OCI-LY1 (cell line): ENCODE measurements around the gene VEGFB.

Source experiments
- H2AFZ ChIP-seq: fragments of 200-600 bp; sonication (generic), shearing (Covaris generic); 2 replicates; pipeline ENCODE4 v1.6.0; 2014; ENCODE audit warnings: antibody characterized with exemption, mild to moderate bottlenecking, low read length
- H3F3A ChIP-seq: fragments of 200-600 bp; sonication (generic), shearing (Covaris generic); 2 replicates; pipeline ENCODE4 v1.6.0; 2014; ENCODE audit warnings: mild to moderate bottlenecking, antibody characterized with exemption, low read length, moderate library complexity; ENCODE audit not compliant: insufficient read depth
- H3K27ac ChIP-seq: fragments of 200-600 bp; sonication (generic); 2 replicates; pipeline ENCODE4 v1.5.1; 2014; ENCODE audit warnings: low read length, mixed run types, mild to moderate bottlenecking, low read depth; ENCODE audit not compliant: poor library complexity, severe bottlenecking
- H3K27me3 ChIP-seq: fragments of 200-600 bp; sonication (generic); 2 replicates; pipeline ENCODE4 v1.6.0; 2014; ENCODE audit warnings: antibody characterized with exemption, mild to moderate bottlenecking, low read length, moderate library complexity; ENCODE audit not compliant: insufficient read depth
- H3K36me3 ChIP-seq: fragments of 200-600 bp; sonication (generic); 2 replicates; pipeline ENCODE4 v1.6.1; 2014; ENCODE audit warnings: mild to moderate bottlenecking, antibody characterized with exemption, low read length, moderate library complexity, mixed read lengths; ENCODE audit not compliant: insufficient read depth
- H3K4me1 ChIP-seq: fragments of 200-600 bp; sonication (generic); 2 replicates; pipeline ENCODE4 v1.5.1; 2014; ENCODE audit warnings: mild to moderate bottlenecking, low read length, moderate library complexity; ENCODE audit not compliant: insufficient read depth, severe bottlenecking
- H3K4me2 ChIP-seq: fragments of 200-600 bp; sonication (generic), shearing (Covaris generic); 2 replicates; pipeline ENCODE4 v1.6.1; 2014; ENCODE audit warnings: low read length
- H3K4me3 ChIP-seq: fragments of 200-600 bp; sonication (generic); 2 replicates; pipeline ENCODE4 v1.5.1; 2014; ENCODE audit warnings: low read length, low read depth, mild to moderate bottlenecking, mixed read lengths; ENCODE audit not compliant: poor library complexity, severe bottlenecking
- H3K79me2 ChIP-seq: fragments of 200-600 bp; shearing (Covaris generic); 2 replicates; pipeline ENCODE4 v1.6.1; 2016; ENCODE audit warnings: mixed run types, low read length, mixed read lengths; ENCODE audit not compliant: insufficient read depth
- H3K9ac ChIP-seq: fragments of 200-600 bp; sonication (generic), shearing (Covaris generic); 2 replicates; pipeline ENCODE4 v1.6.1; 2014; ENCODE audit warnings: mild to moderate bottlenecking, low read length, mixed read lengths
- H3K9me2 ChIP-seq: fragments of 200-600 bp; sonication (generic), shearing (Covaris generic); 2 replicates; pipeline ENCODE4 v1.6.1; 2014; ENCODE audit warnings: low read depth, mild to moderate bottlenecking, low read length, mixed read lengths
- H3K9me3 ChIP-seq: fragments of 200-600 bp; shearing (Covaris generic); 2 replicates; pipeline ENCODE4 v1.6.1; 2014; ENCODE audit warnings: low read length, mixed read lengths
- H4K20me1 ChIP-seq: fragments of 200-600 bp; sonication (generic), shearing (Covaris generic); 2 replicates; pipeline ENCODE4 v1.6.0; 2016; ENCODE audit warnings: mild to moderate bottlenecking, low read length; ENCODE audit not compliant: insufficient read depth
- EZH2 ChIP-seq: fragments of 200-600 bp; sonication (generic), shearing (Covaris generic); IDR thresholded peaks from 2 replicates; pipeline ENCODE4 v1.8.0; 2017; ENCODE audit warnings: borderline replicate concordance, mixed run types, mild to moderate bottlenecking, antibody characterized with exemption, low read length, moderate library complexity, mixed read lengths
- TF ChIP-seq, protein P1 (sequence below): fragments of 200-600 bp; sonication (generic), shearing (Covaris generic); IDR thresholded peaks from 2 replicates; pipeline ENCODE4 v1.5.1; 2017; ENCODE audit warnings: mild to moderate bottlenecking, antibody characterized with exemption, low read length, moderate library complexity, mixed read lengths

VEGFB gene

DNA sequence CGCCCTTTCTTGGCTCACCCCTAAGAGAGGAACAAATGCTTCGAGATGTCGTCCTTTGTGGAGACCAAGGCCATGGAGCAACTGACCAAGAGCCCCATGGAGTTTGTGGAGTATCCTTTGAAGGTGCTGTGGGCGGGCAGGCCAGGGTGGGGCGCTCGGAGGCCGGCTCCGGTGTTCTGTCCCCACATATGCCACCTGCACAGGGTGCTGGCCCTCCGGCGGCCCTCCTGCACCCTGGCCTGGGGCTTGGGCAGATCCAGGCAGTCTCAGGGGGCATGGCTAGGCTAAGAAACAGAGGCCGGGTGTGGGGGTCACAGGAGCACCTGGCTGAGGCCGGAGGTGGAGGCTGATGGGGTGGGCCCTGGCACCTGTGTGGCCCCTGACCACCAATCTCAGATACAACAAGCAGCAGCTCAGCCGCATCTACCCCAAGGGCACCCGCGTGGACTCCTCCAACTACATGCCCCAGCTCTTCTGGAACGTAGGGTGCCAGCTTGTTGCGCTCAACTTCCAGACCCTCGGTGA lies 27.2 kb downstream of the VEGFB start:
- TF ChIP-seq, protein P1, sequence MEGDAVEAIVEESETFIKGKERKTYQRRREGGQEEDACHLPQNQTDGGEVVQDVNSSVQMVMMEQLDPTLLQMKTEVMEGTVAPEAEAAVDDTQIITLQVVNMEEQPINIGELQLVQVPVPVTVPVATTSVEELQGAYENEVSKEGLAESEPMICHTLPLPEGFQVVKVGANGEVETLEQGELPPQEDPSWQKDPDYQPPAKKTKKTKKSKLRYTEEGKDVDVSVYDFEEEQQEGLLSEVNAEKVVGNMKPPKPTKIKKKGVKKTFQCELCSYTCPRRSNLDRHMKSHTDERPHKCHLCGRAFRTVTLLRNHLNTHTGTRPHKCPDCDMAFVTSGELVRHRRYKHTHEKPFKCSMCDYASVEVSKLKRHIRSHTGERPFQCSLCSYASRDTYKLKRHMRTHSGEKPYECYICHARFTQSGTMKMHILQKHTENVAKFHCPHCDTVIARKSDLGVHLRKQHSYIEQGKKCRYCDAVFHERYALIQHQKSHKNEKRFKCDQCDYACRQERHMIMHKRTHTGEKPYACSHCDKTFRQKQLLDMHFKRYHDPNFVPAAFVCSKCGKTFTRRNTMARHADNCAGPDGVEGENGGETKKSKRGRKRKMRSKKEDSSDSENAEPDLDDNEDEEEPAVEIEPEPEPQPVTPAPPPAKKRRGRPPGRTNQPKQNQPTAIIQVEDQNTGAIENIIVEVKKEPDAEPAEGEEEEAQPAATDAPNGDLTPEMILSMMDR, result no peak
- TF ChIP-seq EZH2, result no peak
- H3K27me3 ChIP-seq, result no peaks in the 10 kb centered on the region
- no peak overlapping the region for H3K4me3 ChIP-seq
- no peak overlapping the region for H3K9ac ChIP-seq
- H3K9me2 ChIP-seq, result no peaks in the 10 kb centered on the region
- H3K27ac ChIP-seq, result no peak overlapping the region
- H4K20me1 ChIP-seq, result no peaks in the 10 kb centered on the region
- no peak overlapping the region for H2AFZ ChIP-seq
- peaks cover 37% of the 10 kb centered on the region for H3K36me3 ChIP-seq
- H3K4me1 ChIP-seq, result no peaks in the 10 kb centered on the region
- H3K9me3 ChIP-seq, result no peaks in the 10 kb centered on the region
- H3F3A ChIP-seq, result no peaks in the 10 kb centered on the region
- no peaks in the 10 kb centered on the region for H3K79me2 ChIP-seq
- H3K4me2 ChIP-seq, result no peak overlapping the region

DNA sequence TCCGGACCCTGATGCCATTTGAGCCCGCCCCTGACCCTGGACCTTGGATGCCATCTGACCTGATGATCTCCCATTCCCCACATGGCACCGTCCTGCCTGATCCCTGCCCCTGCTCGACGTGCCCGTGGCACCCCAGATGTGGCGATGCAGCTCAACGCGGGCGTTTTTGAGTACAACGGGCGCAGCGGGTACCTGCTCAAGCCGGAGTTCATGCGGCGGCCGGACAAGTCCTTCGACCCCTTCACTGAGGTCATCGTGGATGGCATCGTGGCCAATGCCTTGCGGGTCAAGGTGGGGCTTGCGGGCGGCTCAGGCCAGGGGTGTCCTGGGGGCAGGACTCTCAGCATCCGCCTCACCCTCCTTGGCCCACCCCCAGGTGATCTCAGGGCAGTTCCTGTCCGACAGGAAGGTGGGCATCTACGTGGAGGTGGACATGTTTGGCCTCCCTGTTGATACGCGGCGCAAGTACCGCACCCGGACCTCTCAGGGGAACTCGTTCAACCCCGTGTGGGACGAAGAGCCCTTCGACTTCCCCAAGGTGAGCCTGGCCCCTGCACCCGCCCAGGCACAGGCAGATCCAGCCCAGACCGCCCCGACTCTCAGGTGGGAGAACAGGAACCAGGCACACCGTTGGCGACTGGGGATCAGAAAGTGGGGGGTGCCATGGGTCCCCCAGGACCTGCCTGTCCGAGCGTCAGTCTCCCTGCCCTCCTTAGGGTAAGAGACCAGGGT lies 28.1 kb downstream of the VEGFB start:
- H2AFZ ChIP-seq, result no peak overlapping the region
- no peak overlapping the region for H3K4me3 ChIP-seq
- no peaks in the 10 kb centered on the region for H3K9me2 ChIP-seq
- no peaks in the 10 kb centered on the region for H4K20me1 ChIP-seq
- TF ChIP-seq, protein P1, result no peak
- no peak for TF ChIP-seq EZH2
- H3K9ac ChIP-seq, result no peak overlapping the region
- H3K4me2 ChIP-seq, result no peak overlapping the region
- H3K9me3 ChIP-seq, result no peaks in the 10 kb centered on the region
- no peaks in the 10 kb centered on the region for H3F3A ChIP-seq
- H3K36me3 ChIP-seq, result peaks cover 37% of the 10 kb centered on the region
- no peaks in the 10 kb centered on the region for H3K79me2 ChIP-seq
- no peaks in the 10 kb centered on the region for H3K27me3 ChIP-seq
- H3K4me1 ChIP-seq, result no peaks in the 10 kb centered on the region
- no peak overlapping the region for H3K27ac ChIP-seq

DNA sequence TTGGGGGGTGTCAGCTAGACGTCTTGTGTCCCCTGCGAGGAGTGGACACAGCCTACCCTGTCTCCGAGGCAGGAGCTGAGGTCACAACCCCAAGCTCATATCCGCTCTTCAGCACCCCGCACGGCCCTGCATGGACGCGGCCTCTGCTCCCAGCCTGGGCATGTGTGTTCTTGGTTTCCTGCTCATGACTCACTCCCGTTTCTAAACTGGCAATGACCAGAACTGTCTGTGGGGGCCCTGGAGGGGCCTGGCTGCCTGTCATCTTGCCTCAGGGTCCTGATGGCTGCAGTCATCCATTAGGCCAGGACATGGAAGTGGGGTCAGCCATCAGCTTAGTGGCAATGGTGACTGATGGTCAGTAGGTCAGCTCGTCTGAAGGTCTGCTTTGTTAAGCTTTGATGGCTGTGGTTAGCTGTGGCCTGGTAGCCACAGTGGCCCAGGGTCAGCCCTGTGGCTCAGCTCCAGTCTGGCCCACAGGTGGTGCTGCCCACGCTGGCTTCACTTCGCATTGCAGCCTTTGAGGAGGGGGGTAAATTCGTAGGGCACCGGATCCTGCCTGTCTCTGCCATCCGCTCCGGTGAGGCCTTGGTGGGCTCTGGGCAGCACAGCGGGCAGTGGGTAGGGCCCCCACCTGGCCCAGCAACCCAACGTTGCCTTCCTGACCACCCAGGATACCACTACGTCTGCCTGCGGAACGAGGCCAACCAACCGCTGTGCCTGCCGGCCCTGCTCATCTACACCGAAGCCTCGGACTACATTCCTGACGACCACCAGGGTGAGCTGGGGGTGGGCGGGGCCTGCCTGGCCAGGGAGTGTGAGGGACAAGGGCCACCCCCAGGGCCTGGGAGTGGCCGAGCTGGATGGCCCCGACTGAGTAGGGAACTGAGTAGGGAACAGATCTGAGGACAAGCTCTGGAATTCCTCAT lies 28.9 kb downstream of the VEGFB start:
- no peaks in the 10 kb centered on the region for H3K9me2 ChIP-seq
- H3K36me3 ChIP-seq, result peaks cover 34% of the 10 kb centered on the region
- no peak overlapping the region for H3K9ac ChIP-seq

More for the DNA sequence above, 28.9 kb downstream of the VEGFB start:
- no peak overlapping the region for H3K27ac ChIP-seq
- no peak overlapping the region for H3K4me3 ChIP-seq
- H3K4me2 ChIP-seq, result no peak overlapping the region
- H3K27me3 ChIP-seq, result no peaks in the 10 kb centered on the region
- H3K9me3 ChIP-seq, result no peaks in the 10 kb centered on the region
- H3K4me1 ChIP-seq, result peaks cover 7% of the 10 kb centered on the region
- no peaks in the 10 kb centered on the region for H3F3A ChIP-seq
- no peaks in the 10 kb centered on the region for H3K79me2 ChIP-seq
- no peak for TF ChIP-seq EZH2
- TF ChIP-seq, protein P1, result no peak
- H4K20me1 ChIP-seq, result no peaks in the 10 kb centered on the region
- no peak overlapping the region for H2AFZ ChIP-seq
